Nephron (organoid): ENCODE measurements around the gene DFFA.

Experiments
- H3K27ac Mint-ChIP-seq, 3 experiments: 2 replicates each; pipeline ENCODE4 v1.8.0; 2020; ENCODE audit warnings: mixed read lengths in 3 of 3, mild to moderate bottlenecking in 2 of 3, moderate library complexity in 1 of 3
- H3K27me3 Mint-ChIP-seq: 2 replicates; pipeline ENCODE4 v1.8.0; 2021; ENCODE audit warnings: low read depth, mild to moderate bottlenecking, moderate library complexity, mixed read lengths
- H3K36me3 Mint-ChIP-seq: 2 replicates; pipeline ENCODE4 v1.8.0; 2020; ENCODE audit warnings: low read depth, mixed read lengths
- H3K4me1 Mint-ChIP-seq: 2 replicates; pipeline ENCODE4 v1.8.0; 2020; ENCODE audit warnings: mixed read lengths
- H3K4me3 Mint-ChIP-seq, 3 experiments: 2 replicates each; pipeline ENCODE4 v1.8.0; 2020; ENCODE audit warnings: mild to moderate bottlenecking in 3 of 3, mixed read lengths in 3 of 3, moderate library complexity in 2 of 3
- H3K9me3 Mint-ChIP-seq: 2 replicates; pipeline ENCODE4 v1.8.0; 2020; ENCODE audit warnings: mixed read lengths
- CTCF ChIP-seq, 3 experiments: fragments of 200-600 bp; sonication (generic); IDR thresholded peaks; one replicate each; pipeline ENCODE4 v1.5.0; 2021; ENCODE audit warnings: antibody characterized with exemption in 3 of 3; ENCODE audit not compliant: unreplicated experiment in 3 of 3

The DFFA gene

GRCh38 chr1:10472220-10473144 lies at the start of gene DFFA:
DFFA (minus strand) TSS chr1:10472529; CDS start chr1:10472458, 71 bp downstream.
- no peak for TF ChIP-seq CTCF (IDR thresholded peaks at IDR 0.05; ENCODE audit: unreplicated experiment in 3 of 3)
- Mint-ChIP-seq H3K36me3 (peaks cover 15% of the 10 kb centered on the region), H3K4me3 (peak within 1 kb of the TSS; percentile 91 to 99 (median 94)), H3K9me3 (no peaks in the 10 kb centered on the region), H3K27me3 (no peaks in the 10 kb centered on the region), H3K27ac (peak within 1 kb of the TSS; percentile 92 to 98 (median 94)), H3K4me1 (peaks cover 29% of the 10 kb centered on the region)

- Mint-ChIP-seq H3K4me3 (no peak overlapping the region), H3K27me3 (peaks cover 15% of the 10 kb centered on the region), H3K9me3 (no peaks in the 10 kb centered on the region), H3K36me3 (no peaks in the 10 kb centered on the region), H3K27ac (no peak overlapping the region), H3K4me1 (peaks cover 14% of the 10 kb centered on the region)
- no peak for TF ChIP-seq CTCF (IDR thresholded peaks at IDR 0.05; ENCODE audit: unreplicated experiment in 3 of 3)
Measured at GRCh38 chr1:10521537-10522157, 49.3 kb upstream of the DFFA start.

GRCh38 chr1:10520952-10521351 lies 48.6 kb upstream of the DFFA start:
- no peak for TF ChIP-seq CTCF (IDR thresholded peaks at IDR 0.05; ENCODE audit: unreplicated experiment in 3 of 3)
- Mint-ChIP-seq H3K27ac (no peak overlapping the region), H3K36me3 (no peaks in the 10 kb centered on the region), H3K9me3 (no peaks in the 10 kb centered on the region), H3K27me3 (peaks cover 18% of the 10 kb centered on the region), H3K4me3 (no peak overlapping the region), H3K4me1 (peaks cover 18% of the 10 kb centered on the region)

- TF ChIP-seq CTCF (IDR thresholded peaks at IDR 0.05; ENCODE audit: unreplicated experiment in 3 of 3) = no peak
- peaks cover 23% of the 10 kb centered on the region for H3K4me1 Mint-ChIP-seq
- H3K27me3 Mint-ChIP-seq = peaks cover 18% of the 10 kb centered on the region
- H3K36me3 Mint-ChIP-seq = no peaks in the 10 kb centered on the region
- no peaks in the 10 kb centered on the region for H3K9me3 Mint-ChIP-seq
- H3K27ac Mint-ChIP-seq = no peak overlapping the region
- no peak overlapping the region for H3K4me3 Mint-ChIP-seq
Measured at GRCh38 chr1:10520497-10520896, 48.2 kb upstream of the DFFA start.

GRCh38 chr1:10519016-10519417 lies 46.7 kb upstream of the DFFA start:
- H3K9me3 Mint-ChIP-seq = no peaks in the 10 kb centered on the region
- peaks cover 32% of the 10 kb centered on the region for H3K4me1 Mint-ChIP-seq
- peaks cover 10% of the 10 kb centered on the region for H3K27me3 Mint-ChIP-seq
- no peaks in the 10 kb centered on the region for H3K36me3 Mint-ChIP-seq
- H3K4me3 Mint-ChIP-seq = peak overlapping the region in 1 of 3 experiments; percentile 4
- H3K27ac Mint-ChIP-seq = peak overlapping the region in 2 of 3 experiments; percentile 5 to 8
- peak in 1 of 3 experiments; percentile 30 for TF ChIP-seq CTCF (IDR thresholded peaks at IDR 0.05; ENCODE audit: unreplicated experiment in 3 of 3)
